Measurements from ENCODE around the gene PXDN.

DNA sequence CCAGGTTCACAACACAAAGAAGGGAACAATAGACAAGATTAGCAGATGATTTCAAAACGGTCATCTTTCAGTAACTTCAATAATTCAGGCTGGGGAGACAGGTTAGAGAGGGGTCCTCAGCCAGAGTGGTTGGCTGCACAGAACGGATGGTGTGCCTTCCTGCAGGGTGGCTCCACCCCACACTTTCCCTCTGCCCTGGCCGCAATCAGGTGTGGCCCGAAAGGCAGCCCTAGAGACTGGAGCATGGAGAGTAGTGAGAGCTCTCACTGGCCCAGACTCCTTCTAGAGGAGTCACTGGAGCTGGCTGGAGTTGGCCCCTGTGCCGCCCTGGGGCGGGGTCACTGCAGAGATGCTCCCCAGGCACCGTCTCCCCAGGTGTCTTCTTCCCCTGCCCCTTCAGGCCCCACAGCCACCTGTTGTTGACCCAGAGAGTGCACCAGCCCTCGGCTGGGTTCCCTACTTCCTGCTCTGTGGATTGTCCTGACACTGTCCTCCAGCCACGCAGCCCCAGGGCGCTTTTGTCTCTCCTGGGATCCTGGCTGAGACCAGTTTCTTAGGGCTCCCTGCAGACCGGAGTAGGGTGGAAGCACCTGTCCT, 126.8 kb downstream of the PXDN start:
- TF ChIP-seq, protein P1, sequence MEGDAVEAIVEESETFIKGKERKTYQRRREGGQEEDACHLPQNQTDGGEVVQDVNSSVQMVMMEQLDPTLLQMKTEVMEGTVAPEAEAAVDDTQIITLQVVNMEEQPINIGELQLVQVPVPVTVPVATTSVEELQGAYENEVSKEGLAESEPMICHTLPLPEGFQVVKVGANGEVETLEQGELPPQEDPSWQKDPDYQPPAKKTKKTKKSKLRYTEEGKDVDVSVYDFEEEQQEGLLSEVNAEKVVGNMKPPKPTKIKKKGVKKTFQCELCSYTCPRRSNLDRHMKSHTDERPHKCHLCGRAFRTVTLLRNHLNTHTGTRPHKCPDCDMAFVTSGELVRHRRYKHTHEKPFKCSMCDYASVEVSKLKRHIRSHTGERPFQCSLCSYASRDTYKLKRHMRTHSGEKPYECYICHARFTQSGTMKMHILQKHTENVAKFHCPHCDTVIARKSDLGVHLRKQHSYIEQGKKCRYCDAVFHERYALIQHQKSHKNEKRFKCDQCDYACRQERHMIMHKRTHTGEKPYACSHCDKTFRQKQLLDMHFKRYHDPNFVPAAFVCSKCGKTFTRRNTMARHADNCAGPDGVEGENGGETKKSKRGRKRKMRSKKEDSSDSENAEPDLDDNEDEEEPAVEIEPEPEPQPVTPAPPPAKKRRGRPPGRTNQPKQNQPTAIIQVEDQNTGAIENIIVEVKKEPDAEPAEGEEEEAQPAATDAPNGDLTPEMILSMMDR (IDR thresholded peaks at IDR 0.05) = no peak
- TF ChIP-seq EZH2 (IDR thresholded peaks at IDR 0.05; ENCODE audit: borderline replicate concordance, insufficient read depth, low read depth, low read length, poor library complexity, severe bottlenecking) = no peak
